Measurements from ENCODE around the gene C4orf17.
"Not testable (repeated sequence)": the region's sequence is repeated elsewhere in the genome, so short reads cannot be mapped to it uniquely, and the experiment has no call there.

C4orf17 gene

DNA sequence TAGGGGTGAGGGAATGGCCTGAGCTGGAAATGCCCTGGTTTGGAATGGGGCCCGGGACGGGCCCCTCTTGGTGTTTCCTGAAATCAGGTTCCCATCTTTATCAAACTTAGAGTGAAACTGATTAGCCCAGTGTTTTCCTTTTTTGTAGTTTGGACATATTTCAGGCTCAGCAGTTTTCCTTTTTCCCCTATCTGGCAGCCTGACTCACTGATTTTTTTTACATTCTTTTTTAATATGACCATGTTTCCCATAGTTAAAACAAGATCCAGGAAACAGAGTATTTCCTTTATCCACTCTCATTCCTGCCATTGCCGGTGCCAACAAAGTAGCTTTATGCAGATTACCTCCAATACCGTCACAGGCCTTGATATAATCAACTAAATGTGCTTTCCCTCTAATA is 20.5 kb upstream of the C4orf17 start:
- H3K4me3 ChIP-seq (ENCODE audit: low read depth, low read length): no peak overlapping the region
- H3K9ac ChIP-seq (ENCODE audit: low read depth, low read length): no peak overlapping the region
- no peaks in the 10 kb centered on the region for H3K36me3 ChIP-seq (ENCODE audit: control insufficient read depth, insufficient read depth, low read length)
- peaks cover 15% of the 10 kb centered on the region for H3K9me3 ChIP-seq (ENCODE audit: control insufficient read depth, insufficient read depth, low read length)
- H3K4me1 ChIP-seq (ENCODE audit: control insufficient read depth, insufficient read depth, low read length): no peaks in the 10 kb centered on the region
- no peaks in the 10 kb centered on the region for H3K27me3 ChIP-seq (ENCODE audit: control insufficient read depth, insufficient read depth, low read length)

DNA sequence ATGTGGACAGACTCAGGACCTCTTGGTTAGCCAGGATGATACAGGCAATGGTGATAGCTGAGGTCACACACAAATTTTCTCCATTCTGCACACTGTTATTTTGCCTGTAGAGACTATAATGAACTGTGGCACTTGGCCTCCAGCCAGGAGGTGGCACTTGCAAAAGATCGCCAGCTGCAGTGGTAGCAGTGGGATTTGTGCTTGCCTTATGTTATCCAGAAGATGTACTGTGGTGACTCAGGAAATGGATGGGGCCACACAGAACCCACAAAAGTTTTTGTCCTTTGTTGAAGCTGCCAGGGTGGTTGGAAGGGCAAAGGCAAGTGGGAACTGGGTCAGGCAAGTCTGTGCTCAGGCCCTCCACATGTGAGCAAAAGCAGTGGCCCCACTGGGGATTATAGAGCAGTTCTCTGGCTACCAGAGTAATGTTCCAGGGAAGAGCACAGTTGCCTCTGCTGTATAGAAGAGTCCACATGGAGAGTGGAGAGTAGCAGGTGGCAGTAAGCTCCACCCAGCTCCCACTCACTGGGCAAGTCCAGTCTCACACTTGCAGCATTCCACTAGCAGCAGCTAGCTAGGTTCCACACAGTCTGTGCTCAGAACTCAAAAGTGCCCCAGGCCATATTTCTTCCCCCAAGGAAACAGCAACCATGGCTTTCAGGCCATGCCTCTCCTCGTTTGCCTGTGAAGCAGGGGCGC is 5.9 kb upstream of the C4orf17 start:
- Histone ChIP-seq H3K9me3 (ENCODE audit: control insufficient read depth, insufficient read depth, low read length) (no peaks in the 10 kb centered on the region), H3K4me1 (ENCODE audit: control insufficient read depth, insufficient read depth, low read length) (no peaks in the 10 kb centered on the region), H3K4me3 (ENCODE audit: low read depth, low read length) (no peak overlapping the region), H3K36me3 (ENCODE audit: control insufficient read depth, insufficient read depth, low read length) (no peaks in the 10 kb centered on the region), H3K27me3 (ENCODE audit: control insufficient read depth, insufficient read depth, low read length) (no peaks in the 10 kb centered on the region), H3K9ac (ENCODE audit: low read depth, low read length) (no peak overlapping the region)

DNA sequence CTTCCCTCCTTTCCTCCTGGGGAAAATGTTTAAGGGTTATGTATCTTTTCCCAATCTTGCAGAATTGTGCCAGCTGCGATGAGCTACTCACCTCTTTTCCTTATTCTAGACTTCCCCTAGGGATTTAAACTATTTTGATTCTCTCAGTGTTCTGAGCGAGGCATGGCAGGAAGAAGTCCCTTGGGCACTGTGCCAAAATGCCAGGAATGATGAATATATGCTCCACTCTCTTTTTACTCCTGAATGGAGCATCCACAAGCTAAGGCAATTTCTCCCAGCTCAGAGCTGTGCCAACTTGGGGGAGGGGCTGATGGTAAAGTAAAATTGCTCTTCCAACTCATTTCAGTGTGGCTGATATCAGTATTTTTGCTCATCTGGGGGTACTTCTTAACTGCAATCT is 4.0 kb upstream of the C4orf17 start:
- Histone ChIP-seq H3K9ac (ENCODE audit: low read depth, low read length) (no peak overlapping the region), H3K4me3 (ENCODE audit: low read depth, low read length) (no peak overlapping the region), H3K36me3 (ENCODE audit: control insufficient read depth, insufficient read depth, low read length) (no peaks in the 10 kb centered on the region), H3K4me1 (ENCODE audit: control insufficient read depth, insufficient read depth, low read length) (no peaks in the 10 kb centered on the region), H3K9me3 (ENCODE audit: control insufficient read depth, insufficient read depth, low read length) (no peaks in the 10 kb centered on the region), H3K27me3 (ENCODE audit: control insufficient read depth, insufficient read depth, low read length) (no peaks in the 10 kb centered on the region)

DNA sequence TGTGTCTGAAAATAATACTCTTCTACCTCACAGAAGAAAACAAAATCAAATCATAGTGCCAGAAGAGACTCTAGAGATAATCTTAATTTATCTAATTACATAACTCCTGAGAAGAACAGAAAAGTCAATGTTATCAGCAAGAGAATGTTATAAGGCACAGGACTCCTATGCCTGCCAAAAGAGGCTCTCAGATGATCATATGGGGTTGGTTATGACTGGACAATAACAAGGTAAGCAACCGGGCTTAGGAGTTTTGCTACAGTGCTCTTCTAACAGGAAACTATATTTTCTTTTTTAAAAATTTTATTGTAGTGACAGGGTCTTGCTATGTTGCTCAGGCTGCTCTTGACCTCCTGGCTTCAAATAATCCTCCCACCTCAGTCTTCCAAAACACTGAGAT is 3.5 kb upstream of the C4orf17 start:
- Histone ChIP-seq H3K9me3 (ENCODE audit: control insufficient read depth, insufficient read depth, low read length) (no peaks in the 10 kb centered on the region), H3K4me1 (ENCODE audit: control insufficient read depth, insufficient read depth, low read length) (no peaks in the 10 kb centered on the region), H3K9ac (ENCODE audit: low read depth, low read length) (no peak overlapping the region), H3K36me3 (ENCODE audit: control insufficient read depth, insufficient read depth, low read length) (no peaks in the 10 kb centered on the region), H3K27me3 (ENCODE audit: control insufficient read depth, insufficient read depth, low read length) (no peaks in the 10 kb centered on the region), H3K4me3 (ENCODE audit: low read depth, low read length) (no peak overlapping the region)

DNA sequence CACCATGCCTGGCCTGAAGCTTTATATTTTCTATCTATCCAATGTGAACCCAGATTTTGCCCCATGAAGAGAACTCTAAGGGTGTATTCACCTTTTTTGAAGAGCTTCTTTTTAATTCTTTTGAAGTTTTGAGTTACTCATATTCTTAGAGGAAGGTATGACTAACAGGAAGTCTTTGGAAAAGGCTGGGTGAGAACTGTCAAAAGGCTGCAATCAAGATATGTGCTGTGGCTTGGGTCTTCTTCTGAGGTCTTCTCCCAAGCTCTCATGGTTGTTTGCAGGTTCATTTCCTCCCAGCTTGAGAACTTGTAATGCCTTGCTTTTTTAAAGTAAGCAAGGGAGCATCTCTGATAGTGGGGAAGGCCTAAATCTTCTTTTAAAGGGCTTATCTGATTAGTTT is 3.1 kb upstream of the C4orf17 start:
- Histone ChIP-seq H3K9ac (ENCODE audit: low read depth, low read length) (no peak overlapping the region), H3K27me3 (ENCODE audit: control insufficient read depth, insufficient read depth, low read length) (no peaks in the 10 kb centered on the region), H3K4me3 (ENCODE audit: low read depth, low read length) (no peak overlapping the region), H3K36me3 (ENCODE audit: control insufficient read depth, insufficient read depth, low read length) (no peaks in the 10 kb centered on the region), H3K9me3 (ENCODE audit: control insufficient read depth, insufficient read depth, low read length) (no peaks in the 10 kb centered on the region), H3K4me1 (ENCODE audit: control insufficient read depth, insufficient read depth, low read length) (no peaks in the 10 kb centered on the region)

DNA sequence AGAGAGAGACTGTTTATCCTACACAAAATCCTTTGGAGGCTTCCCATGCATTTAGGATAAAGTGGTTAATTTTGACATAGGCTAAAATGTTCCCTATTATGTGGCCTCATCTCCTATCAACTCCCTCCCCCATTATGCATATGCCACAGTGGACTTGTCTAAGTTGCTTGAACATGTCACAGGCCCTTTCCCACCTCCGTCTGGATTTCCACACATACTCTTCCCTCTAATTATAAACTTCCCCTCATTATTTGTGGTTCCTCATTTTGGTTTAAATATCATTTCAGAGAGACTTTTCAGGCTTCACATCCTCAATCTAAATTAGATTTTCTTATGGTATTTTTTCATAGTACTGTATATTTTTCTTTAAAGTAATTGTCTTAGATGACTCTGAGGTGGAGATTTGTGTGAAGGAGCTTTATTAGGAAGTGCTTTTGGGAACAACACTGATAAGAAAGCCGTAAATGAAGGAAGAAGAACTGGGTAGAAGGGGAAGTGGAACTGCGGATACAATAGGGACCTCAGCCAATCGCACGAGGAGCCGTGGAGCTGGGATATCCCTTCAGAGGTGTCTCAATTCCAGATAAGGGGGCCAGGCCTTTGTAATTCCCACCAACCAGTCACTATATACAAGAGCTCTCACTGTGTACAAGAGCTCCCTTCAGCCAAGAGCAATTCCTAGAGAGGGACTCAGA is 7.9 kb downstream of the C4orf17 start:
- Histone ChIP-seq H3K4me3 (ENCODE audit: low read depth, low read length) (no peak overlapping the region), H3K4me1 (ENCODE audit: control insufficient read depth, insufficient read depth, low read length) (no peaks in the 10 kb centered on the region), H3K36me3 (ENCODE audit: control insufficient read depth, insufficient read depth, low read length) (no peaks in the 10 kb centered on the region), H3K9ac (ENCODE audit: low read depth, low read length) (no peak overlapping the region), H3K9me3 (ENCODE audit: control insufficient read depth, insufficient read depth, low read length) (no peaks in the 10 kb centered on the region), H3K27me3 (ENCODE audit: control insufficient read depth, insufficient read depth, low read length) (no peaks in the 10 kb centered on the region)

DNA sequence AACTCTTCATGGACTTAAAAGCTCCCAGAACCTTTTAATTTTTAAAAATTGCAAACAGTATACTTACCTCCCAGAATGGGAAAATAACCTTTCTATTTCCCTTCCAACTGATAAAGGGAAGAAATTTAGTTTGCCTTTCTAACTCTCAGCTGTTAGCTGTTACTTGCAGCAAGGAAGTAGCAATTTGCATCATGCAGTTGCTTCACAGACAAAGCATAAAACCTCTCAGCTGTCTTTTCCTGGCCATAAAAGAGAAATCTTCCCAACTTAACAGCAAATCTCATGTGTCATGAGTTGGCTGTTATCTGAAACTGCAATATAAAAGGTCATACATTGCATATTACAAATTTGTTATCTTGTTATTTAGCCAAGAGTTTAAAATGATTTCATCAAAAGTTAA is 18.4 kb downstream of the C4orf17 start:
- H3K9ac ChIP-seq (ENCODE audit: low read depth, low read length): no peak overlapping the region

DNA sequence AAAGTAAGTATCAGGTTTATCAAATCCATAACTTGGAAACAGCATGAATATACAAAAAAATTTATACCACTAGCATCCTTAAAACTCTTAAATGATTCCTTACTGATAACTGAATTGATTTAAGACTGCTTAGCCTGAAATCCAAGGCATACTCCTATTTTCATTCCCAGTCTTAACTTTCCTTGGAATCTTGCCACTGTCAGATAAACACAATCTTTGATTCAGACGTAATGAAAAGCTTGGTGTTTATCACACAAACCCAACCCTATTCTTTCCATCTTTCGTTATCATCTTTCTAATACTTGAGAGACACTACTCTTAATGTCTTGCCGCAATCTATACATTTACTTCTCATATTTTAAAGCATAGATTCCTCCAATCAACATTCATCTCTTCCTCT is 19.1 kb downstream of the C4orf17 start:
- Histone ChIP-seq H3K36me3 (ENCODE audit: control insufficient read depth, insufficient read depth, low read length) (no peaks in the 10 kb centered on the region), H3K4me1 (ENCODE audit: control insufficient read depth, insufficient read depth, low read length) (no peaks in the 10 kb centered on the region), H3K27me3 (ENCODE audit: control insufficient read depth, insufficient read depth, low read length) (no peaks in the 10 kb centered on the region), H3K9me3 (ENCODE audit: control insufficient read depth, insufficient read depth, low read length) (no peaks in the 10 kb centered on the region), H3K4me3 (ENCODE audit: low read depth, low read length) (no peak overlapping the region), H3K9ac (ENCODE audit: low read depth, low read length) (no peak overlapping the region)

More for the DNA sequence above, 18.4 kb downstream of the C4orf17 start:
- Histone ChIP-seq H3K4me3 (ENCODE audit: low read depth, low read length) (no peak overlapping the region), H3K9me3 (ENCODE audit: control insufficient read depth, insufficient read depth, low read length) (no peaks in the 10 kb centered on the region), H3K36me3 (ENCODE audit: control insufficient read depth, insufficient read depth, low read length) (no peaks in the 10 kb centered on the region), H3K4me1 (ENCODE audit: control insufficient read depth, insufficient read depth, low read length) (no peaks in the 10 kb centered on the region), H3K27me3 (ENCODE audit: control insufficient read depth, insufficient read depth, low read length) (no peaks in the 10 kb centered on the region)

DNA sequence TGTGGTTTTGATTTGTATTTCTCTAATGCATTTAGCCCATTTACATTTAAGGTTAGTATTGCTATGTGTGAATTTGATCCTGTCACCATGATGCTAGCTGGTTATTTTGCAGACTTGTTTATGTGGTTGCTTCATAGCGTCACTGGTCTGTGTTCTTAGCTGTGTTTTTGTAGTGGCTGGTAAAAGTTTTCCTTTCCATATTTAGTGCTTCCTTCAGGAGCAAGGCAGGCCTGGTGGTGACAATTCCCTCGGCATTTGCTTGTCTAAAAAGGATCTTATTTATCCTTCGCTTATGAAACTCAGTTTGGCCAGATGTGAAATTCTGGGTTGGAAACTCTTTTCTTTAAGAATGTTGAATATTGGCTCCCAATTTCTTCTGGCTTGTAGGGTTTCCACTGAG is 23.9 kb downstream of the C4orf17 start:
- H3K4me1 ChIP-seq (ENCODE audit: control insufficient read depth, insufficient read depth, low read length); H3K27me3 ChIP-seq (ENCODE audit: control insufficient read depth, insufficient read depth, low read length); H3K9me3 ChIP-seq (ENCODE audit: control insufficient read depth, insufficient read depth, low read length); H3K4me3 ChIP-seq (ENCODE audit: low read depth, low read length); H3K9ac ChIP-seq (ENCODE audit: low read depth, low read length); H3K36me3 ChIP-seq (ENCODE audit: control insufficient read depth, insufficient read depth, low read length): not testable (repeated sequence)

DNA sequence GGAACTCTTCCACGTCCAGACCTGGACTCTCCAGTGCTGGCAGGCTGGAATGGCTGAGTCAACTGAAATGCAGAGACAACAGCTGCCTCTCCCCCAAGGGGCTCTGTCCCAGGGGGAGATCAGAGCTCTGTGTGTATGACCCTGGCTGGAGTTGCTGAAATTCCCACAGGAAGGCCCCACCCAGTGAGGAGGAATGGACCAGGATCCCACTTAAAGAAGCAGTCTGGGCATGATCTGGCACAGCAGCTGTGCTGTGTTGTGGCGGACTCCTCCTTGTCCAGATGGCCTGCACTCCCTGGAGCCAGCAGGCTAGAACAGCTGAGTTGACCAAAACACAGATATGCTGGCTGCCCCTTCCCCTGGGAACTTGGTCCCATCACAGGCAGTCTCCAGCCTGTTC is 25.4 kb downstream of the C4orf17 start:
- H3K9ac ChIP-seq (ENCODE audit: low read depth, low read length): no peak overlapping the region
- no peaks in the 10 kb centered on the region for H3K9me3 ChIP-seq (ENCODE audit: control insufficient read depth, insufficient read depth, low read length)
- H3K4me3 ChIP-seq (ENCODE audit: low read depth, low read length): no peak overlapping the region
- H3K36me3 ChIP-seq (ENCODE audit: control insufficient read depth, insufficient read depth, low read length): no peaks in the 10 kb centered on the region
- no peaks in the 10 kb centered on the region for H3K4me1 ChIP-seq (ENCODE audit: control insufficient read depth, insufficient read depth, low read length)
- H3K27me3 ChIP-seq (ENCODE audit: control insufficient read depth, insufficient read depth, low read length): no peaks in the 10 kb centered on the region

DNA sequence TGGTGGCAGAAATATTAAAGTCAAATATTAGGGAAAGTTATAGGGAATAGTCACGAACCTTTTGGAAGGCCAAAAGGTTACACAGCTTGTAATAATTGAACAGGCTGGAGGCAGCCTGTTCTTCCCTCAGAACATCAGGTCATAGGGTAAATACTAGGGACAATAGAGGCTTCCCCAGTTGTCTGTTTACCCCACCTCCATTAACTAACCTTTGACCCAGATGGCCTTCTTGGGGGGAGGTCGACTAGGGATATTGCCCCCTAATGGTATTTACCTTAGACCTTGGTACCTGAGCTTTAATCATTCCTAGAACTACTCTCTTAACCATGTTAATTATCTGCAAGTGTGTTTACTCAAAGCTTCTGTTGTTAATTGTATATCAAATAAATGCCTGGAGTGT is 26.0 kb downstream of the C4orf17 start:
- Histone ChIP-seq H3K9me3 (ENCODE audit: control insufficient read depth, insufficient read depth, low read length) (no peaks in the 10 kb centered on the region), H3K4me3 (ENCODE audit: low read depth, low read length) (no peak overlapping the region), H3K36me3 (ENCODE audit: control insufficient read depth, insufficient read depth, low read length) (no peaks in the 10 kb centered on the region), H3K27me3 (ENCODE audit: control insufficient read depth, insufficient read depth, low read length) (no peaks in the 10 kb centered on the region), H3K9ac (ENCODE audit: low read depth, low read length) (no peak overlapping the region), H3K4me1 (ENCODE audit: control insufficient read depth, insufficient read depth, low read length) (no peaks in the 10 kb centered on the region)

DNA sequence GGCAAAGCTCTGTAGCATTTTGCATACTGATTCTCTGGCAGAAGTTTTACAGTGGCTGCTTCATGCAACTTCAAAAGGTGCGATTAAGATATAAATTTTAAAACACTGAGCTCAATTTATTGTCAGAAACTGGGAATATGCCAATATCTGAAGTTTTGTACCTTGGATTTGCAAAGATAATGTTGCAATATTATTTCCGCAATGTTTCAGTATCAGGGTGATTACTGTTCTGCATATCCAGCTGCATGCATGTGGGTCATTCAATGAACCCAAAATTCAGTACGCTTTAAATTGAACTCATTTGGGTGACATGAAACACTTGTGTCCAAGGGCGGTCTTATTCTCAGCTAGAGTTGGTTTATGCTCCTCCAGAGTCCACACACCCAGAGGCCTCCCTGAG is 26.9 kb downstream of the C4orf17 start:
- no peaks in the 10 kb centered on the region for H3K27me3 ChIP-seq (ENCODE audit: control insufficient read depth, insufficient read depth, low read length)
- H3K9ac ChIP-seq (ENCODE audit: low read depth, low read length): no peak overlapping the region
- no peaks in the 10 kb centered on the region for H3K4me1 ChIP-seq (ENCODE audit: control insufficient read depth, insufficient read depth, low read length)
- H3K36me3 ChIP-seq (ENCODE audit: control insufficient read depth, insufficient read depth, low read length): no peaks in the 10 kb centered on the region
- H3K9me3 ChIP-seq (ENCODE audit: control insufficient read depth, insufficient read depth, low read length): no peaks in the 10 kb centered on the region
- H3K4me3 ChIP-seq (ENCODE audit: low read depth, low read length): no peak overlapping the region

All from iPS-15b (cell line).